Measurements from ENCODE around the gene ATP5F1E. TPM values are rescaled to one million over a fixed set of nuclear protein-coding genes. Genes with fewer than 3 reads are reported as not detected.

The ATP5F1E gene
- total and polyA plus RNA-seq, 2 donors from 2014 or later, result 67.7 to 251 TPM

DNA sequence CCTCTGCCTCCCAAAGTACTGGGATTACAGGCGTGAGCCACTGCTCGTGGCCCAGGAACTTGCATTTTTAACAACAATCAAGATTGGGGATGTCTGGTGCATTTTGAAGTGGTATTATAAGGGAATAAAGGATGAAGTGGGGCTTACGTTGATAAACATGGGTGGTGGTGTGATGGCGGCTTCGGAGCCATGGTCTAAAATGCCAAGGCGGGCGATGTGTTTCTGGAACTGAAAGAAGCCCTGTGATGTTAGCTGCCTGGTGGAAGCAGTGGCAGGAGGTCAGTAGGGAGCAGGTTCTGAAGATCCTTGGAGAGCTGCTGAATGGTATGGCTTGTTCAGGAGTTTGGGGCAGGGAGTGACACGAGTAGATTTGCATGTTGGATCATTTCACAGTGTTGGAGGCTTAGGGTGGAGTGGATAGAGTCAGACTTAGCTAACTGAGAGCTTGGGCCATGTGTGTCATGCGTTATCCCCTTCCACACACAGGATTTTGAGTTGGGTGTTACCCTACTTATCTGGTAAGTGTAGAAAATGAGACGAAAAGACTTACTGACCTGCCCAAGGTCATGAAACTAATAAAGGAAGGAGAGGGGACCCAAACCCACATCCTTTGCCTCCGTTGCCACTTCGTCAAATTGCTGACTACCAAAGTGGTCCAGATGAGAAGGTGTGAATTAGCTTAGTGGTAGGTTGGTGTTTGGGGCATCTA is 49.6 kb downstream of the ATP5F1E start:
- Histone ChIP-seq H3K9me3 (ENCODE audit: control insufficient read depth in 2 of 3, insufficient read depth in 1 of 3, low read length in 3 of 3) (no peaks in the 10 kb centered on the region), H3K27ac (ENCODE audit: low read depth in 2 of 2, low read length in 2 of 2) (no peak overlapping the region), H3K9ac (ENCODE audit: low read length in 3 of 3) (no peak overlapping the region), H3K4me3 (ENCODE audit: low read length in 3 of 3) (peak overlapping the region; percentile 8 to 95 (median 17)), H3K36me3 (ENCODE audit: control insufficient read depth in 2 of 3, insufficient read depth in 3 of 3, low read length in 3 of 3) (peaks cover 6 to 11% (median 7%) of the 10 kb centered on the region in 3 donors), H3K4me1 (ENCODE audit: control insufficient read depth in 2 of 3, insufficient read depth in 2 of 3, low read depth in 1 of 3, low read length in 3 of 3) (peaks cover 5 to 26% (median 7%) of the 10 kb centered on the region in 3 donors), H3K27me3 (ENCODE audit: control insufficient read depth, insufficient read depth, low read length) (no peaks in the 10 kb centered on the region)
- intact Hi-C loops (cut with DNase I), result no loop called here
- TF ChIP-seq CTCF (IDR thresholded peaks at IDR 0.05; ENCODE audit: borderline replicate concordance, extremely low read depth, insufficient read depth), result no peak
- peak in 1 of 5 donors; percentile 48 for DNase-seq
- FAIRE-seq, result no peak

DNA sequence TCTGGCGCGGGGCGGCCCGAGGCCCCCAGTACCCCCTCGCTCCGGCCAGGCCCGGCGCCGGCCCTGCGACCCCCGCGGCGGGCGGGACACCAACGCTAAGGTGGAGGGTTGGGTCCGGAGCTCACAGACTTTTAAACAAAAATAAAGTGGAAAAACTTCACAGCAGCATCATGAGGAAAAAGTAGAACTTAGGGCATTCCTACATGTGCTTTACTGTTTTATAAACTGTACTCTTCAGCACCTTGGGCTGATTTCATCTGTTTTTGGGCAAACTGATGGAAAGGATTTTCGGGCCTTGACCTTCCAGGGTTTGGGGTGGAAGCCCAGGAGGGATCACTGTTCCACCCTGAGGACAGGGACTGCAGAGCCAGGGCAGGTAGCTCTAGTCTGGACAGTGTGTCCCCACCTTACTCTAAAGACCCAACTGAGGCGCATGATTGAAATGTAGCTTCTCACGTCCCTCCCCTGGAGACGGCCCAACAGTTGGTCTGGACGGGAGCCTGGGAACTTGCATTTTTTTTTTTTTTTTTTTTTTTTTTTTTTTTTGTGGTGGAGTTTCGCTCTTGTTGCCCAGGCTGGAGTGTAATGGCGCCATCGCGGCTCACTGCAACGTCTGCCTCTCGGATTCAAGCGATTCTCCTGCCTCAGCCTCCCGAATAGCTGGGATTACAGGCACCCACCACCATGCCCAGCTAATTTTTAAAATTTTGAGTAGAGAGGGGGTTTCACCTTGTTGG is 50.3 kb downstream of the ATP5F1E start:
- Histone ChIP-seq H3K36me3 (ENCODE audit: control insufficient read depth in 2 of 3, insufficient read depth in 3 of 3, low read length in 3 of 3) (peaks cover 0 to 5% (median 0%) of the 10 kb centered on the region in 3 donors), H3K27ac (ENCODE audit: low read depth in 2 of 2, low read length in 2 of 2) (no peak overlapping the region), H3K4me3 (ENCODE audit: low read length in 3 of 3) (peak overlapping the region; percentile 78 to 96 (median 95)), H3K27me3 (ENCODE audit: control insufficient read depth, insufficient read depth, low read length) (no peaks in the 10 kb centered on the region), H3K9ac (ENCODE audit: low read length in 3 of 3) (peak overlapping the region; percentile 70 to 87 (median 73)), H3K4me1 (ENCODE audit: control insufficient read depth in 2 of 3, insufficient read depth in 2 of 3, low read depth in 1 of 3, low read length in 3 of 3) (peaks cover 4 to 21% (median 5%) of the 10 kb centered on the region in 3 donors), H3K9me3 (ENCODE audit: control insufficient read depth in 2 of 3, insufficient read depth in 1 of 3, low read length in 3 of 3) (no peaks in the 10 kb centered on the region)
- TF ChIP-seq CTCF (IDR thresholded peaks at IDR 0.05; ENCODE audit: borderline replicate concordance, extremely low read depth, insufficient read depth), result no peak
- intact Hi-C loops (cut with DNase I), result no loop called here
- FAIRE-seq (no peak), DNase-seq (peak in 3 of 5 donors; percentile 59 to 71 (median 59))

DNA sequence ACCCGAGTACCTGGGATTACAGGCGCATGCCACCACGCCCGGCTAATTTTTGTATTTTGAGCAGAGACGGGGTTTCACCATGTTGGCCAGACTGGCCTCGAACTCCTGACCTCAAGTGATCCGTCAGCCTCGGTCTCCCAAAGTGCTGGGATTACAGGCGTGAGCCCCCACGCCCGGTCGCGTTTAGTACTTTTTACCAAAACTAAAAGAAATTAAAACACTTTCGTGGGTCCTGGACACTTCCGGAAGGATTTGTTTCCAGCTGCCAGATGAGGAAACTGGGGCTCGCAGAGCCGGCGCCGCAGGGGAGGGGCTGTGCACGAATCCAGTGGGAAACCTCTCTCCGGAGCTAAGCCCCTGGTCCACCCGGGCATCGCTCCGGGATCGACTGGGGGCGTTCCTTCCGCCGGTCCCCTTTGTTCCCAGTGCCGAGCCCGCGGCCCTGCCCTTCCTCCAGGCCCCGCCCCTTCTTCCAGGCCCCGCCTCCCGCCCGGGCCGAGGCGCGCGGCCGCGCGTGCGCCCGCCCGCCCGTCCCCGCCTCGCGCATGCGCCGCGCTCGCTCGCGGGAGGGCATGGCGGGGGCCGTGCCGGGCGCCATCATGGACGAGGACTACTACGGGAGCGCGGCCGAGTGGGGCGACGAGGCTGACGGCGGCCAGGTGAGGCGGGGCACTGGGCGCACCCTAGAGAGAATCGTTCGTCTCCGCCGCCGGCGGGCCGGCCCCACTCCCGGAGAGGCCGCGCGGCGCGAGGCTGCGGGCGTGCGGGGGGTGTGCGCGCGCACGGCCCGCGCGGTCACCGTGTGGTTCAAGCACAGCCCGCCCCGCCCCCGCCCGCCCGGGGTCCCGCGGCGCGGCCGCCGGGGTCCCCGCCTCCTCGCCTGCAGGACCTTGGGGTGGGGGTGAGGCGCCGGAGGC is 51.2 kb downstream of the ATP5F1E start, which contains the start of gene NELFCD:
TSS of gene NELFCD (plus strand) at position 546 of the 917 bp plus-strand sequence. CDS start at position 600, 54 bp downstream.
- TF ChIP-seq CTCF (IDR thresholded peaks at IDR 0.05; ENCODE audit: borderline replicate concordance, extremely low read depth, insufficient read depth), result no peak
- FAIRE-seq (no peak), DNase-seq (peak; percentile 90 to 96 (median 94))
- H3K36me3 ChIP-seq (ENCODE audit: control insufficient read depth in 2 of 3, insufficient read depth in 3 of 3, low read length in 3 of 3), result no peaks in the 10 kb centered on the region
- peak within 1 kb of the TSS; percentile 78 to 96 (median 95) for H3K4me3 ChIP-seq (ENCODE audit: low read length in 3 of 3)
- H3K4me1 ChIP-seq (ENCODE audit: control insufficient read depth in 2 of 3, insufficient read depth in 2 of 3, low read depth in 1 of 3, low read length in 3 of 3), result peaks cover 4 to 21% (median 5%) of the 10 kb centered on the region in 3 donors
- H3K9ac ChIP-seq (ENCODE audit: low read length in 3 of 3), result peak within 1 kb of the TSS; percentile 70 to 87 (median 73)
- intact Hi-C loops (cut with DNase I), result no loop called here
- no peaks in the 10 kb centered on the region for H3K27me3 ChIP-seq (ENCODE audit: control insufficient read depth, insufficient read depth, low read length)
- peak within 1 kb of the TSS in 1 of 2 donors; percentile 79 for H3K27ac ChIP-seq (ENCODE audit: low read depth in 2 of 2, low read length in 2 of 2)
- peaks cover 0 to 5% (median 0%) of the 10 kb centered on the region in 3 donors for H3K9me3 ChIP-seq (ENCODE audit: control insufficient read depth in 2 of 3, insufficient read depth in 1 of 3, low read length in 3 of 3)
